ENCODE results near the gene PALB2.

DNA sequence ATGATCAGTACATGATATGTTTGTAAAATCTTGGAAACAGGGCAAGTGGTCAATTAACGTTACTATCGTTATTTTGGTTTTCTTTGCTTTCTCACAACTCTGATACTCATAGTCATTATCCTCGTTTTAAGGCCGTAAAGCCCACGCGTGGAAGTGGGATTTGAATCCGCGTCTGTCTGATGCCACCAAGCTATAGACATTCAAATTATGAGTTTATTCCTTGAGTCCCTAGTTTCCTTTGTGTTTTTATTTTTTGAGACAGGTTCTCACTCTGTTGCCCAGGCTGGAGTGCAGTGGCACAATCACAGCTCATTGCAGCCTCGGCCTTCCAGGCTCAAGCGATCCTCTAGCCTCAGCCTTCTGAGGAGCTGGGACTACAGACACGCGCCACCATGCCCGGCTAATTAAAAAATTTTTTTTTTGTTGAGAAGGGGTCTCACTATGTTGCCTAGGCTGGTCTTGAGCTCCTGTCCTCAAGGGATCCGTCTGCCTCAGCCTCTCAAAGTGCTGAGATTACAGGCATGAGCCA is 1.2 kb upstream of the PALB2 start:
- TF ChIP-seq CTCF (IDR thresholded peaks at IDR 0.05 in 4 of 5, conservative IDR thresholded peaks at IDR 0.05 in 1 of 5) (no peak), POLR2A (IDR thresholded peaks at IDR 0.05) (no peak)
